GM12878 (cell line): ENCODE data around the gene MLEC. TPM values are rescaled to one million over a fixed set of nuclear protein-coding genes. Genes with fewer than 3 reads are reported as not detected.

Experiments used
- ATAC-seq: fragments of 200-7000 bp; cut with Tn5 transposase; 3 replicates; pipeline ENCODE4 v1.9.1; 2020; ENCODE audit warnings: mild to moderate bottlenecking, moderate library complexity
- BruUV-seq: library from RNA; stranded (reverse); fragments of 400-500 nt; replicated peaks from 2 replicates; lab custom pipeline; 2021; lab: Mats Ljungman, UMichigan
- CTCF ChIA-PET: fragments of 300-600 bp; sonication (Branson Sonifier 250); formaldehyde crosslinking; extraction: SDS; loops from one replicate; lab custom pipeline; 2021; ENCODE audit warnings: inconsistent platforms; lab: Yijun Ruan, JAX
- POLR2A ChIA-PET: fragments of 350-600 bp; formaldehyde crosslinking; extraction: SDS; loops from one replicate; lab custom pipeline; 2021; ENCODE audit warnings: inconsistent platforms; lab: Charles Lee
- RAD21 ChIA-PET: fragments of 300-600 bp; sonication (Branson Sonifier 250); formaldehyde crosslinking; loops from one replicate; lab custom pipeline; 2023; ENCODE audit warnings: antibody characterized with exemption; ENCODE audit not compliant: unreplicated experiment; lab: Charles Lee
- SMC1A ChIA-PET: fragments of 300-600 bp; sonication (Branson Sonifier 250); formaldehyde crosslinking; loops from one replicate; lab custom pipeline; 2023; ENCODE audit not compliant: unreplicated experiment, uncharacterized antibody; lab: Charles Lee
- DNase-seq: peaks from one replicate; pipeline ENCODE4 v3.0.0-alpha.2; 2011; ENCODE audit warnings: low read depth, low spot score
- FAIRE-seq: peaks from 3 replicates; lab custom pipeline; 2011; peaks lifted over from hg19 to GRCh38; lab: Jason Lieb, UNC
- H2AFZ ChIP-seq: 2 replicates; pipeline ENCODE4 v1.6.0; 2011; ENCODE audit warnings: low read depth, low read length, control low read depth; ENCODE audit not compliant: control insufficient read depth
- H3K27ac ChIP-seq: 2 replicates; pipeline ENCODE4 v1.5.1; 2011; ENCODE audit warnings: control low read depth; ENCODE audit not compliant: control insufficient read depth, insufficient read depth
- H3K27me3 ChIP-seq, 2 experiments: replicated peaks in 1 of 2; 2 replicates each; pipeline versions ENCODE4 v1.6.0 to v1.6.1; 2011; ENCODE audit warnings: low read length in 1 of 2; ENCODE audit not compliant: control insufficient read depth in 2 of 2, insufficient read depth in 2 of 2
- H3K36me3 ChIP-seq, 2 experiments: 2 replicates each; pipeline ENCODE4 v1.5.1; 2011; ENCODE audit warnings: low read length in 1 of 2; ENCODE audit not compliant: control insufficient read depth in 2 of 2, insufficient read depth in 2 of 2
- H3K4me1 ChIP-seq: 2 replicates; pipeline ENCODE4 v1.6.1; 2011; ENCODE audit warnings: mild to moderate bottlenecking, low read length, moderate library complexity, mixed read lengths; ENCODE audit not compliant: control insufficient read depth, insufficient read depth
- H3K4me2 ChIP-seq: 2 replicates; pipeline ENCODE4 v1.6.0; 2011; ENCODE audit warnings: control low read depth; ENCODE audit not compliant: control insufficient read depth, insufficient read depth
- H3K4me3 ChIP-seq: fragments of 200-600 bp; sonication (generic); 2 replicates; pipeline ENCODE4 v1.5.1; 2016
- H3K79me2 ChIP-seq: 2 replicates; pipeline ENCODE4 v1.6.0; 2011; ENCODE audit warnings: low read length; ENCODE audit not compliant: control insufficient read depth, insufficient read depth
- H3K9ac ChIP-seq: 2 replicates; pipeline ENCODE4 v1.8.0; 2011; ENCODE audit warnings: low read length, control low read depth, mixed read lengths; ENCODE audit not compliant: control insufficient read depth, insufficient read depth
- H3K9me3 ChIP-seq: replicated peaks from 3 replicates; pipeline ENCODE4 v1.5.1; 2011; ENCODE audit warnings: mild to moderate bottlenecking, low read length; ENCODE audit not compliant: control insufficient read depth, insufficient read depth
- H4K20me1 ChIP-seq: 2 replicates; pipeline ENCODE4 v1.6.0; 2011; ENCODE audit not compliant: control insufficient read depth, insufficient read depth
- BACH1 ChIP-seq: fragments of 450-650 bp; IDR thresholded peaks from 2 replicates; pipeline ENCODE4 v1.6.1; 2017; ENCODE audit warnings: mild to moderate bottlenecking, borderline replicate concordance
- BMI1 ChIP-seq: fragments of 450-650 bp; IDR thresholded peaks from 2 replicates; pipeline ENCODE4 v1.6.1; 2016; ENCODE audit warnings: mild to moderate bottlenecking, moderate library complexity, borderline replicate concordance
- CHD1 ChIP-seq: IDR thresholded peaks from 2 replicates; pipeline ENCODE4 v1.6.1; 2012; ENCODE audit warnings: low read depth, low read length, improper control_type of control experiment
- CHD4 ChIP-seq: fragments of 200-600 bp; sonication (generic); IDR thresholded peaks from 2 replicates; pipeline ENCODE4 v1.6.1; 2016; ENCODE audit warnings: mild to moderate bottlenecking
- FOS ChIP-seq: IDR thresholded peaks from 3 replicates; pipeline ENCODE4 v1.6.1; 2011; ENCODE audit warnings: borderline replicate concordance; ENCODE audit not compliant: insufficient read length; ENCODE audit errors: extremely low read depth
- GABPA ChIP-seq: IDR thresholded peaks from 2 replicates; pipeline ENCODE4 v1.6.1; 2014; ENCODE audit warnings: antibody characterized with exemption, low read depth, mild to moderate bottlenecking, inconsistent platforms
- PAX5 ChIP-seq: IDR thresholded peaks from 2 replicates; pipeline ENCODE4 v1.6.1; 2011; ENCODE audit warnings: low read depth, low read length, borderline replicate concordance
- REST ChIP-seq: IDR thresholded peaks from 2 replicates; pipeline ENCODE4 v1.6.1; 2012; ENCODE audit warnings: mild to moderate bottlenecking, low read depth, low read length
- SRF ChIP-seq, 2 experiments: IDR thresholded peaks; 2 replicates each; pipeline ENCODE4 v1.6.1; 2011; ENCODE audit warnings: low read depth in 2 of 2, low read length in 2 of 2, mild to moderate bottlenecking in 1 of 2, moderate library complexity in 1 of 2
- TCF3 ChIP-seq: IDR thresholded peaks from 2 replicates; pipeline ENCODE4 v1.6.1; 2012; ENCODE audit warnings: low read depth, mild to moderate bottlenecking, low read length, borderline replicate concordance; ENCODE audit not compliant: insufficient read depth
- ZBTB40 ChIP-seq: fragments of 450-650 bp; IDR thresholded peaks from 2 replicates; pipeline ENCODE4 v1.6.1; 2016; ENCODE audit warnings: mild to moderate bottlenecking, moderate library complexity, borderline replicate concordance
- ZNF622 ChIP-seq: fragments of 450-650 bp; IDR thresholded peaks from 2 replicates; pipeline ENCODE4 v1.6.1; 2017; ENCODE audit warnings: mild to moderate bottlenecking, inconsistent platforms
- WGBS: methylation state at CpG from one replicate; pipeline ENCODE4 v1.1.6; 2016; ENCODE audit warnings: low lambda C conversion rate; ENCODE audit not compliant: insufficient replicate concordance, insufficient coverage; ENCODE audit errors: missing lambda C conversion rate; 5-methylcytosine and 5-hydroxymethylcytosine counted together
- in situ Hi-C: fragments of 300-500 bp; cut with MboI; formaldehyde crosslinking; loops from 9 replicates; pipeline ENCODE4 v1.14.3; 2018; ENCODE audit warnings: mixed read lengths
- intact Hi-C: fragments of 100-400 bp; cut with micrococcal nuclease; formaldehyde crosslinking; loops from one replicate; pipeline ENCODE4 v1.14.2; 2022; ENCODE audit not compliant: unreplicated experiment
- polyA plus RNA-seq, 11 experiments: library from polyadenylated mRNA; depleted of rRNA in 4 of 11; unstranded in 6 of 11; stranded (reverse) in 5 of 11; fragments of >200 nt; fragmentation: Nextera tagmentation in 4 of 11; fragmentation: Illumina TruSeq in 1 of 11; extraction: Ambion mirVana in 4 of 11; extraction: Trizol in 1 of 11; gene quantifications; 1 replicate in 1 of 11; 2 replicates in 10 of 11; pipeline versions ENCODE4 v1.2.1 to v1.2.3, GENCODE V29; 2011 to 2016; ENCODE audit warnings: inconsistent platforms in 2 of 11, missing spikeins in 2 of 11, low read depth in 1 of 11
- total RNA-seq, 4 experiments: library from RNA; depleted of rRNA in 3 of 4; stranded (reverse); fragments of >200 nt in 3 of 4; fragmentation: Illumina TruSeq in 1 of 4; extraction: Trizol in 1 of 4; gene quantifications; 2 replicates each; pipeline versions ENCODE4 v1.2.1 to v1.2.3, GENCODE V29; 2013 to 2021
- TF ChIP-seq, protein P1 (sequence below): fragments of 450-650 bp; conservative IDR thresholded peaks from 2 replicates; pipeline ENCODE4 v1.6.1; 2017; ENCODE audit warnings: mild to moderate bottlenecking, moderate library complexity

Gene MLEC
- total and polyA plus RNA-seq, 10 of the 15 experiments (the other 5 are each of a cell fraction or from before 2014, with no cell fraction given): 26.7 to 172 (median 103) TPM

DNA sequence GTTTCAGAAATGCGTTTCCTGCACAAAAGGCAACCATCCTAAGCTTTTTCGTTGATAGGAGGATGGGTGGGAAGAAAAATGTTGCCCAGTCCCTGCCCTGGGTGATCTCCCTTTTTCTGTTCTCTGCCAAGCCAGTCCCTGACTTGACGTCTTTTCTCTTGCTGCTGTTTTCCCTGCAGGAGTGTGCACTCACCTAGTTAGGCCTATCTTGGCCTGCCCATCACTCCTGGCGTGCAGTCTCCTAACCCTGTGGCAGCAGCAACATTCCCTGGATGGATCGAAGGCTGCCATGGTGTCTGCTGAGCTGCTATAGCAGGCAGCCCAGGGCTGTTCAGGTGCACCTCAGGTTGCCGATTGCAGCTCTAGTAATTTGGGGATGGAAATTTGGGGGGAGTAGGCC lies 24.5 kb downstream of the MLEC start (continued):
- TF ChIP-seq, protein P1, sequence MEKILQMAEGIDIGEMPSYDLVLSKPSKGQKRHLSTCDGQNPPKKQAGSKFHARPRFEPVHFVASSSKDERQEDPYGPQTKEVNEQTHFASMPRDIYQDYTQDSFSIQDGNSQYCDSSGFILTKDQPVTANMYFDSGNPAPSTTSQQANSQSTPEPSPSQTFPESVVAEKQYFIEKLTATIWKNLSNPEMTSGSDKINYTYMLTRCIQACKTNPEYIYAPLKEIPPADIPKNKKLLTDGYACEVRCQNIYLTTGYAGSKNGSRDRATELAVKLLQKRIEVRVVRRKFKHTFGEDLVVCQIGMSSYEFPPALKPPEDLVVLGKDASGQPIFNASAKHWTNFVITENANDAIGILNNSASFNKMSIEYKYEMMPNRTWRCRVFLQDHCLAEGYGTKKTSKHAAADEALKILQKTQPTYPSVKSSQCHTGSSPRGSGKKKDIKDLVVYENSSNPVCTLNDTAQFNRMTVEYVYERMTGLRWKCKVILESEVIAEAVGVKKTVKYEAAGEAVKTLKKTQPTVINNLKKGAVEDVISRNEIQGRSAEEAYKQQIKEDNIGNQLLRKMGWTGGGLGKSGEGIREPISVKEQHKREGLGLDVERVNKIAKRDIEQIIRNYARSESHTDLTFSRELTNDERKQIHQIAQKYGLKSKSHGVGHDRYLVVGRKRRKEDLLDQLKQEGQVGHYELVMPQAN: no peak
- TF ChIP-seq CHD1: no peak
- TF ChIP-seq BMI1: no peak
- TF ChIP-seq ZNF622: no peak
- TF ChIP-seq, all 136 proteins: peak for 0

GRCh38 chr12:120712610-120713009 lies 25.7 kb downstream of the MLEC start:
- ChIA-PET SMC1A (interaction anchor here (1.4 to 5.3 kb wide), 7 partner anchors 18 to 259 kb away, joined by 5 to 68 read pairs (median 10); partner anchors contain the start of genes MLEC and POP5), POLR2A (interaction anchor here (2.4 kb wide), 1 partner anchor 21 kb away, joined by 7 read pairs; no protein-coding TSS in a partner anchor), CTCF (interaction anchor here (1.2 to 5.5 kb wide), 6 partner anchors 8 to 130 kb away, joined by 3 to 88 read pairs (median 16); partner anchors contain the start of gene POP5), RAD21 (interaction anchor here (0.8 to 3.1 kb wide), 6 partner anchors 9 to 259 kb away, joined by 3 to 37 read pairs (median 8); partner anchors contain the start of gene POP5)
- Histone ChIP-seq H3K27me3 (no peaks in the 10 kb centered on the region), H3K4me2 (no peak overlapping the region), H3K27ac (no peak overlapping the region), H3K9me3 (no peaks in the 10 kb centered on the region), H3K4me1 (peaks cover 15% of the 10 kb centered on the region), H3K9ac (no peak overlapping the region), H3K36me3 (peaks cover 3 to 20% of the 10 kb centered on the region in 2 experiments), H4K20me1 (no peaks in the 10 kb centered on the region), H2AFZ (no peak overlapping the region), H3K79me2 (peaks cover 15% of the 10 kb centered on the region), H3K4me3 (no peak overlapping the region)
- no peak for DNase-seq
- 90% methylated on average over 6 of the region's 6 CpGs for WGBS
- no peak for ATAC-seq
- FAIRE-seq: no peak
- no TSS peak for BruUV-seq
- in situ Hi-C loops: loop anchor here (5.0 kb wide), 2 partner anchors 65 to 130 kb away; partner anchors contain the start of gene POP5
- intact Hi-C loops: loop anchor here (2.0 to 5.0 kb wide), 3 partner anchors 26 to 260 kb away; partner anchors contain the start of gene MLEC
- TF ChIP-seq CHD4: no peak
- no peak for TF ChIP-seq FOS
- TF ChIP-seq GABPA: no peak
- TF ChIP-seq SRF (IDR thresholded peaks at IDR 0.05; ENCODE audit: low read depth in 2 of 2, low read length in 2 of 2): no peak
- no peak for TF ChIP-seq PAX5
- no peak for TF ChIP-seq REST
- no peak for TF ChIP-seq ZBTB40
- TF ChIP-seq TCF3: no peak
- no peak for TF ChIP-seq BACH1
